Neural progenitor cell (in vitro differentiated cells): ENCODE data around the gene NME2.

Experiments used
- EZH2phosphoT487 ChIP-seq: fragments of 200-600 bp; sonication (generic); IDR thresholded peaks from 2 replicates; pipeline ENCODE4 v1.6.1; 2017; ENCODE audit warnings: antibody characterized with exemption
- TF ChIP-seq, protein P1 (sequence below): fragments of 200-600 bp; sonication (generic); IDR thresholded peaks from 2 replicates; pipeline ENCODE4 v1.5.1; 2017; ENCODE audit warnings: antibody characterized with exemption, mild to moderate bottlenecking

DNA sequence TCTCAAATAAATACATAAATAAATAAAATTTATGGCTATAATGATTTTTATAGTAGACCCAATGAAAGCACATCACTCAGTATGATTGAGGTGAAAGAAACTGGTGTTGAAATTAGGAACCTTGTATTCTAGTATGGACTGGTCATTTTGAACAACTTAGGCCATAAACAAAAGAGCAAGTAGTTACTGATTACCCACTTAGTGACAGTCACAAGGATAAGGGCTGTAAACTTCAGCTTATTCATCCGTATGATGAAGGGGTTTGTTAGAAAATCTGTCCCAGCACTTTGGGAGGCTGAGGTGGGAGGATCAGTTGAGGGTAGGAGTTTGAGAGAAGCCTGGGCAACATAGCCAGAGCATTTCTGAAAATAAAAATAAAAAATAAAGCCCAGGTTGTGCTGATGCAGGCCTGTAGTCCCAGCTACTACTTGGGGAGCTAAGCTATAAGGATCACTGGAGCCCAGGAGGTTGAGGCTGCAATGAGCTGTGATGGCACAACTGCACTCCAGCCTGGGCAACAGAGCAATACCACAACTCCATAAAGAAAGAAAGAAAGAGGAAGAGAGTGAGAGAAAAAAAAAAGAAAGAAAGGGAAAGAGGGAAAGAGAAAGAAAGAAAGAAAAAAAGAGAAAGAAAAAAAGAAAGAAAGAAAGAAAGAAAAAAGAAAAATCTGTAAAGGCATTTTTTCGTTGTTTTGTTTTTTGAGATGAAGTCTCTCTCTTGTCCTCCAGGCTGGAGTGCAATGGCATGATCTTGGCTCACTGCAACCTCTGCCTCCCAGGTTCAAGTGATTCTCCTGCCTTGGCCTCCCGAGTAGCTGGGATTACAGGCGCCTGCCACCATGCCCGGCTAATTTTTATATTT lies 41.3 kb upstream of the NME2 start:
- TF ChIP-seq, protein P1, sequence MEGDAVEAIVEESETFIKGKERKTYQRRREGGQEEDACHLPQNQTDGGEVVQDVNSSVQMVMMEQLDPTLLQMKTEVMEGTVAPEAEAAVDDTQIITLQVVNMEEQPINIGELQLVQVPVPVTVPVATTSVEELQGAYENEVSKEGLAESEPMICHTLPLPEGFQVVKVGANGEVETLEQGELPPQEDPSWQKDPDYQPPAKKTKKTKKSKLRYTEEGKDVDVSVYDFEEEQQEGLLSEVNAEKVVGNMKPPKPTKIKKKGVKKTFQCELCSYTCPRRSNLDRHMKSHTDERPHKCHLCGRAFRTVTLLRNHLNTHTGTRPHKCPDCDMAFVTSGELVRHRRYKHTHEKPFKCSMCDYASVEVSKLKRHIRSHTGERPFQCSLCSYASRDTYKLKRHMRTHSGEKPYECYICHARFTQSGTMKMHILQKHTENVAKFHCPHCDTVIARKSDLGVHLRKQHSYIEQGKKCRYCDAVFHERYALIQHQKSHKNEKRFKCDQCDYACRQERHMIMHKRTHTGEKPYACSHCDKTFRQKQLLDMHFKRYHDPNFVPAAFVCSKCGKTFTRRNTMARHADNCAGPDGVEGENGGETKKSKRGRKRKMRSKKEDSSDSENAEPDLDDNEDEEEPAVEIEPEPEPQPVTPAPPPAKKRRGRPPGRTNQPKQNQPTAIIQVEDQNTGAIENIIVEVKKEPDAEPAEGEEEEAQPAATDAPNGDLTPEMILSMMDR: no peak
- no peak for TF ChIP-seq EZH2phosphoT487
